Fibroblast of skin of back (primary cell): Measurements from ENCODE around the gene TMEM190. TPM values are rescaled to one million over a fixed set of nuclear protein-coding genes. Genes with fewer than 3 reads are reported as not detected.
A peak's percentile ranks its signal among the peaks of the same experiment; 100 is the strongest.
"Not testable (repeated sequence)": the region's sequence is repeated elsewhere in the genome, so short reads cannot be mapped to it uniquely, and the experiment has no call there.

Experiments
- DNase-seq: peaks from one replicate; pipeline ENCODE4 v3.0.0-alpha.2; 2013
- polyA plus RNA-seq, 2 experiments: library from polyadenylated mRNA; unstranded; fragments of 120-200 nt; gene quantifications; one replicate each; pipeline ENCODE4 v1.2.1, GENCODE V29; 2013; ENCODE audit not compliant: insufficient read length in 2 of 2

The TMEM190 gene
- not detected for polyA plus RNA-seq (2013, experiment 1 of 2; ENCODE audit: insufficient read length)
- polyA plus RNA-seq (2013, experiment 2 of 2; ENCODE audit: insufficient read length): 0.32 TPM

- DNase-seq: no peak
Observed at GRCh38 chr19:55376241-55376933, at the start of gene TMEM190. Gene TMEM190 (plus strand): TSS chr19:55376826. CDS start chr19:55376854, 28 bp downstream.

GRCh38 chr19:55328774-55329318 lies 47.8 kb upstream of the TMEM190 start:
- DNase-seq: not testable (repeated sequence)

GRCh38 chr19:55329791-55330190 lies 46.8 kb upstream of the TMEM190 start:
- DNase-seq: peak; percentile 60

GRCh38 chr19:55333870-55334269 lies 42.8 kb upstream of the TMEM190 start:
- DNase-seq: no peak

- peak; percentile 57 for DNase-seq
Observed at GRCh38 chr19:55336101-55336500, 40.5 kb upstream of the TMEM190 start.

- peak; percentile 100 for DNase-seq
Observed at GRCh38 chr19:55339105-55339888, 37.3 kb upstream of the TMEM190 start, which contains the start of gene KMT5C. Gene KMT5C (plus strand): TSS chr19:55339876. CDS start chr19:55341937, 2,061 bp downstream.

- DNase-seq: no peak
Observed at GRCh38 chr19:55339889-55340783, 36.5 kb upstream of the TMEM190 start.

- DNase-seq: no peak
Observed at GRCh38 chr19:55340784-55341147, 35.9 kb upstream of the TMEM190 start.

- peak; percentile 61 for DNase-seq
Observed at GRCh38 chr19:55341171-55341588, 35.4 kb upstream of the TMEM190 start.

- no peak for DNase-seq
Observed at GRCh38 chr19:55341595-55342531, 34.8 kb upstream of the TMEM190 start.

- peak; percentile 29 for DNase-seq
Observed at GRCh38 chr19:55344444-55344843, 32.2 kb upstream of the TMEM190 start.

- no peak for DNase-seq
Observed at GRCh38 chr19:55345101-55345817, 31.4 kb upstream of the TMEM190 start.

GRCh38 chr19:55345818-55346724 lies 30.6 kb upstream of the TMEM190 start:
- DNase-seq: no peak

GRCh38 chr19:55346725-55347441 lies 29.7 kb upstream of the TMEM190 start:
- DNase-seq: no peak

GRCh38 chr19:55347442-55348009 lies 29.1 kb upstream of the TMEM190 start:
- no peak for DNase-seq

GRCh38 chr19:55348317-55349034 lies 28.1 kb upstream of the TMEM190 start:
- DNase-seq: no peak

GRCh38 chr19:55350620-55351315 lies 25.9 kb upstream of the TMEM190 start:
- no peak for DNase-seq
